ENCODE data around the gene RHO.

GRCh38 chr3:129486664-129487035 is 41.8 kb upstream of the RHO start:
- TF ChIP-seq CTCF (IDR thresholded peaks at IDR 0.05; ENCODE audit: extremely low read depth in 1 of 2, insufficient read depth in 1 of 2, low read depth in 1 of 2, low read length in 2 of 2) (no peak), EZH2 (IDR thresholded peaks at IDR 0.05; ENCODE audit: borderline replicate concordance, low read depth, low read length, severe bottlenecking) (no peak), POLR2AphosphoS5 (IDR thresholded peaks at IDR 0.05; ENCODE audit: insufficient read depth, low read depth, low read length) (no peak)

All from endothelial cell of umbilical vein (primary cell).